Measurements from ENCODE around the gene LAMTOR3. TPM values are rescaled to one million over a fixed set of nuclear protein-coding genes. Genes with fewer than 3 reads are reported as not detected.

The LAMTOR3 gene
- total and polyA plus RNA-seq, 9 of the 15 experiments (the other 6 are each of a cell fraction or from before 2014, with no cell fraction given) = 17.9 to 146 (median 59.4) TPM

DNA sequence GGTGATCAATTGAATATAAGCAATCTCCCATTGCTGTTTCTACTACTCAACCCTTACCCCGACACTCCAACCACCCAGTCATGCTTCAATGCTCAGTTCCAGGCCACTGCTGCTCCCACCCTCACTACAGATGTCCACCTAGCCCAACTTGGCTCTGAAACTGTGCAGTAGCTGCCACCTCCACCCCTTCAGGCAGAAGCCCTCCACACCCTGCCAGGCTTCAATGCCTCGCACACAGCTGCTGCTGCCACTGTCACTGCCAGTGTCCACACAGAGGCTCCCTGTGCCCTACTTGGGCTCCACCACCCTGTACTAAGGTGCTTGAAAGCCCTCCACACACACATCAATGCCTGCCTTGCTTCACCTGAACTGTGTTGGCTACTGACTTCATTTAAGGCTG lies 34.6 kb downstream of the LAMTOR3 start (continued):
- TF ChIP-seq, protein P1, sequence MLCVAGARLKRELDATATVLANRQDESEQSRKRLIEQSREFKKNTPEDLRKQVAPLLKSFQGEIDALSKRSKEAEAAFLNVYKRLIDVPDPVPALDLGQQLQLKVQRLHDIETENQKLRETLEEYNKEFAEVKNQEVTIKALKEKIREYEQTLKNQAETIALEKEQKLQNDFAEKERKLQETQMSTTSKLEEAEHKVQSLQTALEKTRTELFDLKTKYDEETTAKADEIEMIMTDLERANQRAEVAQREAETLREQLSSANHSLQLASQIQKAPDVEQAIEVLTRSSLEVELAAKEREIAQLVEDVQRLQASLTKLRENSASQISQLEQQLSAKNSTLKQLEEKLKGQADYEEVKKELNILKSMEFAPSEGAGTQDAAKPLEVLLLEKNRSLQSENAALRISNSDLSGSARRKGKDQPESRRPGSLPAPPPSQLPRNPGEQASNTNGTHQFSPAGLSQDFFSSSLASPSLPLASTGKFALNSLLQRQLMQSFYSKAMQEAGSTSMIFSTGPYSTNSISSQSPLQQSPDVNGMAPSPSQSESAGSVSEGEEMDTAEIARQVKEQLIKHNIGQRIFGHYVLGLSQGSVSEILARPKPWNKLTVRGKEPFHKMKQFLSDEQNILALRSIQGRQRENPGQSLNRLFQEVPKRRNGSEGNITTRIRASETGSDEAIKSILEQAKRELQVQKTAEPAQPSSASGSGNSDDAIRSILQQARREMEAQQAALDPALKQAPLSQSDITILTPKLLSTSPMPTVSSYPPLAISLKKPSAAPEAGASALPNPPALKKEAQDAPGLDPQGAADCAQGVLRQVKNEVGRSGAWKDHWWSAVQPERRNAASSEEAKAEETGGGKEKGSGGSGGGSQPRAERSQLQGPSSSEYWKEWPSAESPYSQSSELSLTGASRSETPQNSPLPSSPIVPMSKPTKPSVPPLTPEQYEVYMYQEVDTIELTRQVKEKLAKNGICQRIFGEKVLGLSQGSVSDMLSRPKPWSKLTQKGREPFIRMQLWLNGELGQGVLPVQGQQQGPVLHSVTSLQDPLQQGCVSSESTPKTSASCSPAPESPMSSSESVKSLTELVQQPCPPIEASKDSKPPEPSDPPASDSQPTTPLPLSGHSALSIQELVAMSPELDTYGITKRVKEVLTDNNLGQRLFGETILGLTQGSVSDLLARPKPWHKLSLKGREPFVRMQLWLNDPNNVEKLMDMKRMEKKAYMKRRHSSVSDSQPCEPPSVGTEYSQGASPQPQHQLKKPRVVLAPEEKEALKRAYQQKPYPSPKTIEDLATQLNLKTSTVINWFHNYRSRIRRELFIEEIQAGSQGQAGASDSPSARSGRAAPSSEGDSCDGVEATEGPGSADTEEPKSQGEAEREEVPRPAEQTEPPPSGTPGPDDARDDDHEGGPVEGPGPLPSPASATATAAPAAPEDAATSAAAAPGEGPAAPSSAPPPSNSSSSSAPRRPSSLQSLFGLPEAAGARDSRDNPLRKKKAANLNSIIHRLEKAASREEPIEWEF (CRISPR knock-in tag; IDR thresholded peaks at IDR 0.05) = no peak
- TF ChIP-seq ZNF551 (CRISPR knock-in tag; IDR thresholded peaks at IDR 0.05) (no peak), ZFP36 (IDR thresholded peaks at IDR 0.05; ENCODE audit: low read depth, low read length, partially characterized antibody) (no peak), NR1H2 (CRISPR knock-in tag; IDR thresholded peaks at IDR 0.05) (no peak), C11orf30 (IDR thresholded peaks at IDR 0.05; ENCODE audit: low read depth) (no peak), SMAD2 (IDR thresholded peaks at IDR 0.05; ENCODE audit: low read depth, low read length) (no peak)

DNA sequence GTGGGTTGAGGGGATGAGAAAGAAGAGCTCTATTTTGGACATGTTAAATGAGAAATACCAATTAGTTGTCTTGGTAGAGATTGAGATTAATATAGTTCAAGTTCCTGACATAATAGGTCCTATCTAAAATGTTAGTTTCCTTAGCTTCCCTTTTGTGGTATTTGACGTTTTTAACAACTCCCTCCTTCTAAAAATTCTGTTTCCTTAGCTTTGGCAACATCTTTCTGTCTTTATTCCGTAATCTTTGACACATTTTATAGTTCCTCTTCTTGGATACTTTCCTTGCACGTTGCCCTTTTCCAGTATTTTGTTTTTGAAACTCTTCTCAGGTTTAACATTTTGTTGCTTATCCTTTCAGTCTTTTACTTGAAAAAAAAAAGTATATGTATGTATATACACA lies 36.9 kb downstream of the LAMTOR3 start:
- TF ChIP-seq ZNF184 (CRISPR knock-in tag; IDR thresholded peaks at IDR 0.05) (no peak), KDM4B (IDR thresholded peaks at IDR 0.05; ENCODE audit: borderline replicate concordance in 2 of 2, low read depth in 1 of 2) (no peak), ZNF384 (IDR thresholded peaks at IDR 0.05; ENCODE audit: low read depth, low read length) (no peak), SMARCE1 (IDR thresholded peaks at IDR 0.05) (no peak), HNRNPK (IDR thresholded peaks at IDR 0.05; ENCODE audit: low read depth, low read length, poor library complexity, severe bottlenecking) (no peak), XRCC4 (IDR thresholded peaks at IDR 0.05; ENCODE audit: extremely low read depth, insufficient read depth, insufficient read length) (no peak), SMARCC2 (IDR thresholded peaks at IDR 0.05; ENCODE audit: low read depth) (no peak), HCFC1 (IDR thresholded peaks at IDR 0.05; ENCODE audit: low read depth, low read length) (no peak), RFX5 (IDR thresholded peaks at IDR 0.05; ENCODE audit: low read depth, low read length) (no peak), PYGO2 (tag; IDR thresholded peaks at IDR 0.05) (no peak)
- TF ChIP-seq, protein P2, sequence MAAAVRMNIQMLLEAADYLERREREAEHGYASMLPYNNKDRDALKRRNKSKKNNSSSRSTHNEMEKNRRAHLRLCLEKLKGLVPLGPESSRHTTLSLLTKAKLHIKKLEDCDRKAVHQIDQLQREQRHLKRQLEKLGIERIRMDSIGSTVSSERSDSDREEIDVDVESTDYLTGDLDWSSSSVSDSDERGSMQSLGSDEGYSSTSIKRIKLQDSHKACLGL (CRISPR knock-in tag; IDR thresholded peaks at IDR 0.05; ENCODE audit: borderline replicate concordance, poor library complexity, severe bottlenecking) = no peak
- Histone ChIP-seq H3K79me2 (ENCODE audit: control insufficient read depth, insufficient read depth, low read length) (no peaks in the 10 kb centered on the region), H3K9me1 (ENCODE audit: control insufficient read depth, insufficient read depth, low read length) (no peaks in the 10 kb centered on the region), H4K20me1 (replicated peaks; ENCODE audit: control insufficient read depth, insufficient read depth, low read length) (no peaks in the 10 kb centered on the region), H2AFZ (ENCODE audit: low read depth, low read length) (0 out of 2 replicates have a peak overlapping the region, but pooled peaks have one; percentile 27), H3K4me3 (no peak overlapping the region), H3K4me1 (replicated peaks in 1 of 2; ENCODE audit: control insufficient read depth in 2 of 2, insufficient read depth in 2 of 2, low read length in 2 of 2) (peaks cover 0 to 12% of the 10 kb centered on the region in 2 experiments; a peak in 1 of 5 replicates), H3K36me3 (ENCODE audit: control insufficient read depth, insufficient read depth, low read length) (no peaks in the 10 kb centered on the region; the same call in 2 of the 3 replicates), H3K27ac (ENCODE audit: extremely low read depth, low read depth, low read length) (no peak overlapping the region), H3K9ac (ENCODE audit: insufficient read depth in 1 of 2, low read depth in 2 of 2, low read length in 2 of 2) (no peak overlapping the region), H3K4me2 (ENCODE audit: insufficient read depth, low read length) (no peak overlapping the region), H3K27me3 (ENCODE audit: control insufficient read depth in 2 of 2, insufficient read depth in 2 of 2, low read length in 2 of 2) (no peaks in the 10 kb centered on the region), H3K9me3 (replicated peaks; ENCODE audit: control insufficient read depth, insufficient read depth, low read depth, low read length) (no peaks in the 10 kb centered on the region)
- CTCF ChIA-PET (ENCODE audit: low intra/inter-chr PET ratio) = no interaction called here
- BruUV-seq (replicated peaks) = no TSS peak
- DNase-seq (ENCODE audit: extremely low read depth in 1 of 4, low spot score in 3 of 4) (no peak), FAIRE-seq (no peak), ATAC-seq (no peak)
- WGBS (ENCODE audit: insufficient coverage, low coverage, missing lambda C conversion rate) = 15% methylated on average over 3 of the region's 3 CpGs
- POLR2A ChIA-PET = interaction anchor here (1.3 kb wide), 1 partner anchor 9 kb away, joined by 3 read pairs; no protein-coding TSS in a partner anchor
- intact Hi-C loops (cut with micrococcal nuclease) = no loop called here
- in situ Hi-C loops (cut with MboI) = no loop called here
